OCI-LY1 (cell line): ENCODE results near the gene URB2.

Experiments
- H2AFZ ChIP-seq: fragments of 200-600 bp; sonication (generic), shearing (Covaris generic); 2 replicates; pipeline ENCODE4 v1.6.0; 2014; ENCODE audit warnings: antibody characterized with exemption, mild to moderate bottlenecking, low read length
- H3F3A ChIP-seq: fragments of 200-600 bp; sonication (generic), shearing (Covaris generic); 2 replicates; pipeline ENCODE4 v1.6.0; 2014; ENCODE audit warnings: mild to moderate bottlenecking, antibody characterized with exemption, low read length, moderate library complexity; ENCODE audit not compliant: insufficient read depth
- H3K27ac ChIP-seq: fragments of 200-600 bp; sonication (generic); 2 replicates; pipeline ENCODE4 v1.5.1; 2014; ENCODE audit warnings: low read length, mixed run types, mild to moderate bottlenecking, low read depth; ENCODE audit not compliant: poor library complexity, severe bottlenecking
- H3K27me3 ChIP-seq: fragments of 200-600 bp; sonication (generic); 2 replicates; pipeline ENCODE4 v1.6.0; 2014; ENCODE audit warnings: antibody characterized with exemption, mild to moderate bottlenecking, low read length, moderate library complexity; ENCODE audit not compliant: insufficient read depth
- H3K36me3 ChIP-seq: fragments of 200-600 bp; sonication (generic); 2 replicates; pipeline ENCODE4 v1.6.1; 2014; ENCODE audit warnings: mild to moderate bottlenecking, antibody characterized with exemption, low read length, moderate library complexity, mixed read lengths; ENCODE audit not compliant: insufficient read depth
- H3K4me1 ChIP-seq: fragments of 200-600 bp; sonication (generic); 2 replicates; pipeline ENCODE4 v1.5.1; 2014; ENCODE audit warnings: mild to moderate bottlenecking, low read length, moderate library complexity; ENCODE audit not compliant: insufficient read depth, severe bottlenecking
- H3K4me2 ChIP-seq: fragments of 200-600 bp; sonication (generic), shearing (Covaris generic); 2 replicates; pipeline ENCODE4 v1.6.1; 2014; ENCODE audit warnings: low read length
- H3K4me3 ChIP-seq: fragments of 200-600 bp; sonication (generic); 2 replicates; pipeline ENCODE4 v1.5.1; 2014; ENCODE audit warnings: low read length, low read depth, mild to moderate bottlenecking, mixed read lengths; ENCODE audit not compliant: poor library complexity, severe bottlenecking
- H3K79me2 ChIP-seq: fragments of 200-600 bp; shearing (Covaris generic); 2 replicates; pipeline ENCODE4 v1.6.1; 2016; ENCODE audit warnings: mixed run types, low read length, mixed read lengths; ENCODE audit not compliant: insufficient read depth
- H3K9ac ChIP-seq: fragments of 200-600 bp; sonication (generic), shearing (Covaris generic); 2 replicates; pipeline ENCODE4 v1.6.1; 2014; ENCODE audit warnings: mild to moderate bottlenecking, low read length, mixed read lengths
- H3K9me2 ChIP-seq: fragments of 200-600 bp; sonication (generic), shearing (Covaris generic); 2 replicates; pipeline ENCODE4 v1.6.1; 2014; ENCODE audit warnings: low read depth, mild to moderate bottlenecking, low read length, mixed read lengths
- H3K9me3 ChIP-seq: fragments of 200-600 bp; shearing (Covaris generic); 2 replicates; pipeline ENCODE4 v1.6.1; 2014; ENCODE audit warnings: low read length, mixed read lengths
- H4K20me1 ChIP-seq: fragments of 200-600 bp; sonication (generic), shearing (Covaris generic); 2 replicates; pipeline ENCODE4 v1.6.0; 2016; ENCODE audit warnings: mild to moderate bottlenecking, low read length; ENCODE audit not compliant: insufficient read depth
- EZH2 ChIP-seq: fragments of 200-600 bp; sonication (generic), shearing (Covaris generic); IDR thresholded peaks from 2 replicates; pipeline ENCODE4 v1.8.0; 2017; ENCODE audit warnings: borderline replicate concordance, mixed run types, mild to moderate bottlenecking, antibody characterized with exemption, low read length, moderate library complexity, mixed read lengths
- TF ChIP-seq, protein P1 (sequence below): fragments of 200-600 bp; sonication (generic), shearing (Covaris generic); IDR thresholded peaks from 2 replicates; pipeline ENCODE4 v1.5.1; 2017; ENCODE audit warnings: mild to moderate bottlenecking, antibody characterized with exemption, low read length, moderate library complexity, mixed read lengths

The URB2 gene

GRCh38 chr1:229655781-229656180 lies 29.7 kb downstream of the URB2 start:
- no peak overlapping the region for H3K9ac ChIP-seq
- no peaks in the 10 kb centered on the region for H4K20me1 ChIP-seq
- H3F3A ChIP-seq, result no peaks in the 10 kb centered on the region; the same call in 1 of the 2 replicates
- peaks cover under 1% of the 10 kb centered on the region for H3K4me1 ChIP-seq
- H3K36me3 ChIP-seq, result peaks cover 91% of the 10 kb centered on the region
- no peaks in the 10 kb centered on the region for H3K9me3 ChIP-seq
- no peak overlapping the region for H3K4me2 ChIP-seq
- H3K27me3 ChIP-seq, result no peaks in the 10 kb centered on the region
- H2AFZ ChIP-seq, result no peak overlapping the region
- H3K9me2 ChIP-seq, result no peaks in the 10 kb centered on the region
- H3K4me3 ChIP-seq, result no peak overlapping the region
- H3K27ac ChIP-seq, result no peak overlapping the region
- no peaks in the 10 kb centered on the region for H3K79me2 ChIP-seq
- TF ChIP-seq, protein P1, sequence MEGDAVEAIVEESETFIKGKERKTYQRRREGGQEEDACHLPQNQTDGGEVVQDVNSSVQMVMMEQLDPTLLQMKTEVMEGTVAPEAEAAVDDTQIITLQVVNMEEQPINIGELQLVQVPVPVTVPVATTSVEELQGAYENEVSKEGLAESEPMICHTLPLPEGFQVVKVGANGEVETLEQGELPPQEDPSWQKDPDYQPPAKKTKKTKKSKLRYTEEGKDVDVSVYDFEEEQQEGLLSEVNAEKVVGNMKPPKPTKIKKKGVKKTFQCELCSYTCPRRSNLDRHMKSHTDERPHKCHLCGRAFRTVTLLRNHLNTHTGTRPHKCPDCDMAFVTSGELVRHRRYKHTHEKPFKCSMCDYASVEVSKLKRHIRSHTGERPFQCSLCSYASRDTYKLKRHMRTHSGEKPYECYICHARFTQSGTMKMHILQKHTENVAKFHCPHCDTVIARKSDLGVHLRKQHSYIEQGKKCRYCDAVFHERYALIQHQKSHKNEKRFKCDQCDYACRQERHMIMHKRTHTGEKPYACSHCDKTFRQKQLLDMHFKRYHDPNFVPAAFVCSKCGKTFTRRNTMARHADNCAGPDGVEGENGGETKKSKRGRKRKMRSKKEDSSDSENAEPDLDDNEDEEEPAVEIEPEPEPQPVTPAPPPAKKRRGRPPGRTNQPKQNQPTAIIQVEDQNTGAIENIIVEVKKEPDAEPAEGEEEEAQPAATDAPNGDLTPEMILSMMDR, result no peak
- TF ChIP-seq EZH2, result no peak

DNA sequence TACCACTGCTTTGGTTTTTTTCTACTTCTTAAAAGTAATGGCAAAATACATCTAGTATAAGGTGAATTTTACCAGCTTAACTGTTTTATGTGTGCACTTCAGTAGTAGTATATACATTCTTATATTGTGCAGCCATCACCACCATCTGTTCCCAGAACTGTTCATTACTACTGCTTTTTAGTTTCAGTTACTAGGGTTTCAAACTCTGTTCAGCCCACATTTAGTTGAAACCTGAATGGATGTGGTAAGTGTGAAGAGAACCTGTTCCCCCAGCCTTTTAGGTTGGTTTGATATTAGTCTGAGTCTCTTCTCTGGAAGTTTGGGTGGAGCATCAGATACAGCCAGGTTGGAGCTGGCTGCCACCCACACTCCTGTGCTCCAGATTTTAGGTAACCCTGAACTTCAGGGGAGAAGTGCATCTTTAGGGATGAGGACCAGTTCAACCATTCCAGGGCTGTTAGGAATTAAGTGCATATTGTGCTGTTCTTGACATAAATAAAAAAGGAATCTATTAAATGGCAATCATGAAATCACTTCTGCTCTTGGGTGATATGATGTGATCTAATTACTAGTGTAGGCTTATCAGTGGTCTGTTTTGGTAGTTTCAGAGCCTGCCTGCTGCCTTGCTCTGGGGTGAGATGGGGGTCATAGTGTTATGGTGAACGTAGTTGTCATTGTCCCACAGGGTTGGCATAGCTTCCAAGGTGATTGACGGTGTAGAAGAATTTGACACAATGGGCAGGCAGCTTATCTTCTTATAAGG lies 32.1 kb downstream of the URB2 start:
- no peaks in the 10 kb centered on the region for H3K9me2 ChIP-seq
- H3K27me3 ChIP-seq, result no peaks in the 10 kb centered on the region
- H4K20me1 ChIP-seq, result no peaks in the 10 kb centered on the region
- H3F3A ChIP-seq, result no peaks in the 10 kb centered on the region; the same call in 1 of the 2 replicates
- H3K4me1 ChIP-seq, result peaks cover 5% of the 10 kb centered on the region
- no peak overlapping the region for H3K4me3 ChIP-seq
- no peak overlapping the region for H3K9ac ChIP-seq
- no peak overlapping the region for H2AFZ ChIP-seq
- H3K36me3 ChIP-seq, result peaks cover 91% of the 10 kb centered on the region
- TF ChIP-seq EZH2, result no peak
- TF ChIP-seq, protein P1, result no peak
- H3K27ac ChIP-seq, result no peak overlapping the region
- H3K9me3 ChIP-seq, result no peaks in the 10 kb centered on the region
- no peaks in the 10 kb centered on the region for H3K79me2 ChIP-seq
- H3K4me2 ChIP-seq, result no peak overlapping the region

- no peaks in the 10 kb centered on the region for H3K9me3 ChIP-seq
- no peak overlapping the region for H3K9ac ChIP-seq
- peaks cover 18% of the 10 kb centered on the region for H3K4me1 ChIP-seq
- no peaks in the 10 kb centered on the region for H3K79me2 ChIP-seq
- TF ChIP-seq, protein P1, result peak; percentile 92
- no peak for TF ChIP-seq EZH2
- H3K9me2 ChIP-seq, result no peaks in the 10 kb centered on the region
- no peaks in the 10 kb centered on the region for H3K27me3 ChIP-seq
- no peak overlapping the region for H3K4me3 ChIP-seq
- peaks cover 65% of the 10 kb centered on the region for H3K36me3 ChIP-seq
- no peak overlapping the region for H3K27ac ChIP-seq
- H4K20me1 ChIP-seq, result no peaks in the 10 kb centered on the region
- H3F3A ChIP-seq, result no peaks in the 10 kb centered on the region; the same call in 1 of the 2 replicates
- H2AFZ ChIP-seq, result no peak overlapping the region
- H3K4me2 ChIP-seq, result no peak overlapping the region
Observed at GRCh38 chr1:229661022-229661877, 35.2 kb downstream of the URB2 start.
